ENCODE results near the gene NCMAP. TPM values are rescaled to one million over a fixed set of nuclear protein-coding genes. Genes with fewer than 3 reads are reported as not detected.

Gene NCMAP
- total RNA-seq, 1 experiment from 2014 or later = 78.8 TPM

- intact Hi-C loops (cut with micrococcal nuclease; ENCODE audit: unreplicated experiment) = no loop called here
- no peak for TF ChIP-seq CTCF (IDR thresholded peaks at IDR 0.05; ENCODE audit: unreplicated experiment)
- CTCF ChIA-PET = interaction anchor here (0.6 kb wide), 1 partner anchor 9 kb away, joined by 4 read pairs; no protein-coding TSS in a partner anchor
- no TSS peak for BruUV-seq (replicated peaks)
- H3K9me3 Mint-ChIP-seq (ENCODE audit: low read depth, unreplicated experiment) = no peaks in the 10 kb centered on the region
- H3K27ac Mint-ChIP-seq (ENCODE audit: unreplicated experiment) = no peak overlapping the region
- H3K27me3 Mint-ChIP-seq (ENCODE audit: unreplicated experiment) = no peaks in the 10 kb centered on the region
- no peak overlapping the region for H3K4me3 Mint-ChIP-seq (ENCODE audit: low read depth, unreplicated experiment)
- DNase-seq = no peak
- H3K36me3 Mint-ChIP-seq (ENCODE audit: insufficient read depth, unreplicated experiment) = peaks cover 35% of the 10 kb centered on the region
- H3K4me1 Mint-ChIP-seq (ENCODE audit: low read depth, unreplicated experiment) = peaks cover 33% of the 10 kb centered on the region
Observed at GRCh38 chr1:24553931-24554330, 2.0 kb upstream of the NCMAP start.

- CTCF ChIA-PET = interaction anchor here (0.6 to 1.2 kb wide), 4 partner anchors 8 to 611 kb away, joined by 3 to 9 read pairs (median 4); no protein-coding TSS in a partner anchor
- Mint-ChIP-seq H3K27ac (ENCODE audit: unreplicated experiment) (no peak overlapping the region), H3K4me1 (ENCODE audit: low read depth, unreplicated experiment) (peaks cover 39% of the 10 kb centered on the region), H3K9me3 (ENCODE audit: low read depth, unreplicated experiment) (no peaks in the 10 kb centered on the region), H3K4me3 (ENCODE audit: low read depth, unreplicated experiment) (peak overlapping the region; percentile 96), H3K36me3 (ENCODE audit: insufficient read depth, unreplicated experiment) (peaks cover 43% of the 10 kb centered on the region), H3K27me3 (ENCODE audit: unreplicated experiment) (no peaks in the 10 kb centered on the region)
- DNase-seq = no peak
- intact Hi-C loops (cut with micrococcal nuclease; ENCODE audit: unreplicated experiment) = loop anchor here (5.0 kb wide), 1 partner anchor 83 kb away; no protein-coding TSS in a partner anchor
- no TSS peak for BruUV-seq (replicated peaks)
- TF ChIP-seq CTCF (IDR thresholded peaks at IDR 0.05; ENCODE audit: unreplicated experiment) = no peak
Observed at GRCh38 chr1:24554714-24555113, 1.2 kb upstream of the NCMAP start.

- Mint-ChIP-seq H3K4me3 (ENCODE audit: low read depth, unreplicated experiment) (peak overlapping the region; percentile 96), H3K36me3 (ENCODE audit: insufficient read depth, unreplicated experiment) (peaks cover 53% of the 10 kb centered on the region), H3K27me3 (ENCODE audit: unreplicated experiment) (no peaks in the 10 kb centered on the region), H3K4me1 (ENCODE audit: low read depth, unreplicated experiment) (peaks cover 39% of the 10 kb centered on the region), H3K9me3 (ENCODE audit: low read depth, unreplicated experiment) (no peaks in the 10 kb centered on the region), H3K27ac (ENCODE audit: unreplicated experiment) (no peak overlapping the region)
- intact Hi-C loops (cut with micrococcal nuclease; ENCODE audit: unreplicated experiment) = loop anchor here (5.0 kb wide), 1 partner anchor 81 kb away; no protein-coding TSS in a partner anchor
- CTCF ChIA-PET = no interaction called here
- no peak for TF ChIP-seq CTCF (IDR thresholded peaks at IDR 0.05; ENCODE audit: unreplicated experiment)
- no peak for DNase-seq
- BruUV-seq (replicated peaks) = TSS peak; percentile 23
Observed at GRCh38 chr1:24556414-24556795, 518 bp downstream of the NCMAP start.

GRCh38 chr1:24557220-24557619 is 1.3 kb downstream of the NCMAP start:
- CTCF ChIA-PET = interaction anchor here (0.5 to 1.2 kb wide), 3 partner anchors 30 to 1205 kb away, joined by 3 to 10 read pairs (median 3); partner anchors contain the start of gene NIPAL3
- TF ChIP-seq CTCF (IDR thresholded peaks at IDR 0.05; ENCODE audit: unreplicated experiment) = no peak
- intact Hi-C loops (cut with micrococcal nuclease; ENCODE audit: unreplicated experiment) = loop anchor here (5.0 kb wide), 1 partner anchor 80 kb away; no protein-coding TSS in a partner anchor
- Mint-ChIP-seq H3K36me3 (ENCODE audit: insufficient read depth, unreplicated experiment) (peaks cover 61% of the 10 kb centered on the region), H3K27ac (ENCODE audit: unreplicated experiment) (peak overlapping the region; percentile 90), H3K4me3 (ENCODE audit: low read depth, unreplicated experiment) (peak overlapping the region; percentile 96), H3K27me3 (ENCODE audit: unreplicated experiment) (no peaks in the 10 kb centered on the region), H3K9me3 (ENCODE audit: low read depth, unreplicated experiment) (no peaks in the 10 kb centered on the region), H3K4me1 (ENCODE audit: low read depth, unreplicated experiment) (peaks cover 38% of the 10 kb centered on the region)
- no TSS peak for BruUV-seq (replicated peaks)
- no peak for DNase-seq
